ENCODE measurements around the gene GGT6. TPM values are rescaled to one million over a fixed set of nuclear protein-coding genes. Genes with fewer than 3 reads are reported as not detected.

Gene GGT6
- total and polyA plus RNA-seq, 5 donors from 2014 or later = not detected

DNA sequence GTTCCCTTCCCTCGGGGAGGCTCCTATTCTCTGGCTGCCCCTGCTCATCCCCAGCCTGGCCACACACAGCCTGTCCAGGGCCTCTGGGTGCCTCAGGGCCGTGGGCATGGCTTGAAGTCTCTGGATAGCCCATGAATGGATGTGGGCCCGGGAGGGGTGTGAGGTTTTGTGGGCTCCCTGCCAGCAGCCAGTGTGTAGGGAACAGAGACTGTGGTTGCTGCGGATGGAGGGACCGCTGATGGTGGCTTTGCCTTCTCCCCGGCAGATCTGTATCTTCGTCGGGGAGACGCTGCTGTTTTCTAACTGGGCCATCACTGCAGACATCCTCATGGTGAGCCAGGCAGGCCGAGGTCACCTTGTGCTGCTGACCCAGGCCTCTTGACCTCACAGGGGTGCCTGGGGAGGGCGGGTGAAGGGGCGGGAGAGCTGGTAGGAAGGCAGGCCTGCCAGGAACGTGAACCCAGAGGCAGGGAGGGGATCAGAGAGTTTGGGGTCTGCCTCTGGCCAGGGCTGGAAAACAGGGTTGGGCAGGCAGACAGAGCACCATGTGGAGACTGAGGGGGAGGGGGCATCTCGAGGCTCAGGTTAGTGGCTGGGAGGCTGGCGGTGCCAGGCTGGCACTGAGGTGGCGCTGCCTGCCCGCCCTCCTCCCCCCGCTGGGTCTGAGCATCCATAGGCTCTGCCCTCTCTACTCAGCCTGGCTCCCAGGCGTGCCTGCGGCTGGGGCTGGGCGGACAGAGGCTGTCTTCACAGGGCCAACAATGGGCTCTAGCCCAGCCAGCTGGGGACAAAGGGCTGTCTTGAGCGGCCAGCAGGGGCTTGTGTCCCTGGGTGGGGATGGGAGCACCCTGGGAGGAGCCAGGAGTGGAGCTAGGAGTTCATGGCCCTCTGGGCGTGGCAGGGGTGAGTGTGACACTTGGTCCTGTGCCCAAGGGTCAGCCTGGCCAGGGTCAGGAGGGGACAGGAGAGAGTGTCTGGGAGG, 26.6 kb downstream of the GGT6 start:
- no peak overlapping the region for H3K27ac Mint-ChIP-seq
- no peaks in the 10 kb centered on the region for H3K9me3 Mint-ChIP-seq
- H3K4me1 Mint-ChIP-seq = peaks cover 0 to 5% (median 0%) of the 10 kb centered on the region in 4 donors
- no peaks in the 10 kb centered on the region for H3K9me3 ChIP-seq (ENCODE audit: control insufficient read depth in 2 of 2, low read length in 2 of 2)
- H3K36me3 Mint-ChIP-seq = no peaks in the 10 kb centered on the region
- DNase-seq = peak in 1 of 3 donors; percentile 12
- H3K4me3 Mint-ChIP-seq = no peak overlapping the region
- H3K4me3 ChIP-seq (ENCODE audit: low read depth, low read length) = no peak overlapping the region
- peaks cover 1% of the 10 kb centered on the region for H3K36me3 ChIP-seq (ENCODE audit: control insufficient read depth, insufficient read depth, low read length)
- no peaks in the 10 kb centered on the region for H3K27me3 Mint-ChIP-seq
- H3K27me3 ChIP-seq (ENCODE audit: control insufficient read depth, insufficient read depth, low read length) = no peaks in the 10 kb centered on the region
- ATAC-seq (ENCODE audit: low read depth in 2 of 2) = no peak
- H3K27ac ChIP-seq (ENCODE audit: insufficient read depth, low read length, poor library complexity, severe bottlenecking) = no peak overlapping the region
- H3K4me1 ChIP-seq (ENCODE audit: control insufficient read depth, insufficient read depth, low read length, poor library complexity, severe bottlenecking) = no peaks in the 10 kb centered on the region

DNA sequence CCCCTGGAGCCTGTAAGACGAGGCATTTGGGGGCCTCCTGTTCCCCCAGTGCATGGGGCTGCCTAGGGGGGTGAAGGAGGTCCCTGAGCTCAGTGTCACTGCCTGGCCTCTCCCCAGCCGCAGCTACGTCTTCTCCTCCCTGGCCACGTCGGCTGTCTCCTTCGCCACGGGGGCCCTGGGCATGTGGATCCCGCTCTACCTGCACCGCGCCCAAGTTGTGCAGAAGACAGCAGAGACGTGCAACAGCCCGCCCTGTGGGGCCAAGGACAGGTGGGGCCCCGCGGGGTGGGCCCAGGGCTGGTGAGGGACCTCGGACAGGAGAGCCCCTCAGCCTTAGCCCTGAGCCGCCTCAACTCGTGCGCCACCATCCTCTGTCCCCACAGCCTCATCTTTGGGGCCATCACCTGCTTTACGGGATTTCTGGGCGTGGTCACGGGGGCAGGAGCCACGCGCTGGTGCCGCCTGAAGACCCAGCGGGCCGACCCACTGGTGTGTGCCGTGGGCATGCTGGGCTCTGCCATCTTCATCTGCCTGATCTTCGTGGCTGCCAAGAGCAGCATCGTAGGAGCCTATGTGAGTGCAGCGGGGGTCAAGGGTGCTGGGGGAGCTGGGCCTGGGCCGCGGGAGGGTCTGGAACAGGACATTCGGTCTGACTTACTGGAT, 27.4 kb downstream of the GGT6 start:
- Histone ChIP-seq H3K36me3 (ENCODE audit: control insufficient read depth, insufficient read depth, low read length) (no peaks in the 10 kb centered on the region), H3K4me1 (ENCODE audit: control insufficient read depth, insufficient read depth, low read length, poor library complexity, severe bottlenecking) (no peaks in the 10 kb centered on the region), H3K9me3 (ENCODE audit: control insufficient read depth in 2 of 2, low read length in 2 of 2) (no peaks in the 10 kb centered on the region), H3K27me3 (ENCODE audit: control insufficient read depth, insufficient read depth, low read length) (no peaks in the 10 kb centered on the region), H3K4me3 (ENCODE audit: low read depth, low read length) (no peak overlapping the region), H3K27ac (ENCODE audit: insufficient read depth, low read length, poor library complexity, severe bottlenecking) (no peak overlapping the region)
- Mint-ChIP-seq H3K27ac (no peak overlapping the region), H3K27me3 (no peaks in the 10 kb centered on the region), H3K4me3 (no peak overlapping the region), H3K36me3 (no peaks in the 10 kb centered on the region), H3K9me3 (no peaks in the 10 kb centered on the region), H3K4me1 (peaks cover 0 to 5% (median 0%) of the 10 kb centered on the region in 4 donors)
- ATAC-seq (ENCODE audit: low read depth in 2 of 2) (no peak), DNase-seq (no peak)

DNA sequence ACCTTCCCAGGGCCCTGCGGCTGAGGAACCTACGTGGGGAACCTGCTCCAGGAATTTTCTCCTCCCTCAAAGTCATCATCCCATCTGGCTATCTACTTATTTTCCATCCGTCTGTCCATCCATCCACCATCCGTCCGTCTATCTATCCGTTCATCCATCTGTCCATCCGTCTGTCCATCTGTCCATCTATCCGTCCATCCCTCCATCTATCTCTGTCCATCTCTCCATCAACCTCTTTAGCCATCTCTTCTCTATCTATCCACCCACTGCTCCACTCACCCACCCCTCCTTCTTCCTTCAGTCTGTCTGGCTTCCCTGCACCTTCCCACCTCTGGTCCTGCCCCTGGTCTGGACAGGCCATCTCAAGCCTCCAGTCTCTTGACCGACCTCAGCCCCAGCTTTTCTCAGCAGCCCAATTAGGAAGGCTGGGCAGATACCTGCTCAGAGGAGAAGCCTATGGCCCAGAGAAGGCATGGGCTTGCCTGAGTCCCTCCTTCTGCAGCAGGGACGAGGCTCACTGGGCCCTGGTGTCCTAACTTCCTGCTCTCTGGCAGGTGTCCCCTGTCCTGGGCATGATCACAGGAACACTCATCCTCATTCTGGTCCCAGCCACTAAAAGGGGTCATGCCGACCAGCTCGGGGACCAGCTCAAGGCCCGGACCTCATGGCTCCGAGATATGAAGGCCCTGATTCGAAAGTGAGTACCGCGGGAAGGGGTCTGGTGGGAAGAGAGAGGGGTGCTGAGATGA, 28.2 kb downstream of the GGT6 start:
- DNase-seq (no peak), ATAC-seq (ENCODE audit: low read depth in 2 of 2) (no peak)
- Mint-ChIP-seq H3K27me3 (peaks cover 4% of the 10 kb centered on the region), H3K4me3 (no peak overlapping the region), H3K4me1 (peaks cover 0 to 5% (median 0%) of the 10 kb centered on the region in 4 donors), H3K36me3 (no peaks in the 10 kb centered on the region), H3K27ac (peak overlapping the region in 1 of 3 donors; percentile 15), H3K9me3 (no peaks in the 10 kb centered on the region)
- no peak overlapping the region for H3K27ac ChIP-seq (ENCODE audit: insufficient read depth, low read length, poor library complexity, severe bottlenecking)
- H3K4me1 ChIP-seq (ENCODE audit: control insufficient read depth, insufficient read depth, low read length, poor library complexity, severe bottlenecking) = no peaks in the 10 kb centered on the region
- no peak overlapping the region for H3K4me3 ChIP-seq (ENCODE audit: low read depth, low read length)
- no peaks in the 10 kb centered on the region for H3K9me3 ChIP-seq (ENCODE audit: control insufficient read depth in 2 of 2, low read length in 2 of 2)
- H3K36me3 ChIP-seq (ENCODE audit: control insufficient read depth, insufficient read depth, low read length) = no peaks in the 10 kb centered on the region
- H3K27me3 ChIP-seq (ENCODE audit: control insufficient read depth, insufficient read depth, low read length) = no peaks in the 10 kb centered on the region

DNA sequence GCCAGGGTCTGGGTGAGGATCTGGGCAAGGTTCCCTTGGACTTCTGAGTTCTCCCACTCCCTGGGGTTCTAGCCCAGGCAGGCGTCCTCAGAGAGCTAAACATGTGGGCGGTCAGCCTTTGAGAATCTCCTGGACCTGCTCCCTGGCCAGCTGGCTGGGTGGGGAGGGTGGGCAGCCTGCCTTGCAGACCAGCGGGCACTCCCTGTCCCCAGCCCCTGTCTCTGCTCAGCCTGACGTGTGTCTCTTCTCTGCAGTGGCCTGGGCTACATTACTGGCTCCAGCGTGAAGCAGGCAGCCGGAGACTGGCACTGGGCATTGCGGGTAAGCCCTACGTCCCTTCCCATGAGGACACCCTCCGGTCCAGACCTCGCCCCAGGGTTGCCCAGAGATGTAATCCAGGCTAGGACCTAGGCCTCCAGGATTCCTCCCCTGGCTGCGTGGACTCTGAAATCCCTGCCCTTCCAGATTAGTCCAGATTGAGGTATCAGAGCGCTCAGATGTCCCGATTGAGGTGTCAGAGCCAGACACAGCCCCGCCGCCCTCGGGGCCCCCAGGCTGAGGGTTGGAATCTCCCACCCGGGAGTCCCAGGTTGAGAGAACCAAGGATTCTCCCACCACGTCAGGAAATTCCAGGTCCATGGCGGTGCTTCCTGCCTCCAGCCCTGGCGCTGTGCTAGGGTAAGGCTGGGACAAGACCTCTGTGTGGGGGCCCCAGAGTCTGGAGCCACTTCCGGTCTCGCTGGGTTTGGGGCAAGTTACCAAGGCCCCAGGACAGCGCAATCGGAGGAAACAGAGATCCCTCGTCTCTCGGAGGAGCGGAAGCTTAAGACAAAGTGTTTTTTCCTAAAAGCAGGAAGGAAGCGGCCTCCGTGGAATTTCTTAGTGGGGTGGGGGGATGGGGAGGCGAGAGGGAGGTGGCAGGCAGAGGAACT, 29.3 kb downstream of the GGT6 start:
- H3K9me3 ChIP-seq (ENCODE audit: control insufficient read depth in 2 of 2, low read length in 2 of 2) = no peaks in the 10 kb centered on the region
- Mint-ChIP-seq H3K27ac (no peak overlapping the region), H3K4me1 (peaks cover 0 to 3% (median 0%) of the 10 kb centered on the region in 4 donors), H3K27me3 (peaks cover 4% of the 10 kb centered on the region), H3K4me3 (no peak overlapping the region), H3K9me3 (no peaks in the 10 kb centered on the region), H3K36me3 (no peaks in the 10 kb centered on the region)
- H3K27ac ChIP-seq (ENCODE audit: insufficient read depth, low read length, poor library complexity, severe bottlenecking) = no peak overlapping the region
- ATAC-seq (ENCODE audit: low read depth in 2 of 2) = no peak
- H3K27me3 ChIP-seq (ENCODE audit: control insufficient read depth, insufficient read depth, low read length) = no peaks in the 10 kb centered on the region
- no peak overlapping the region for H3K4me3 ChIP-seq (ENCODE audit: low read depth, low read length)
- no peak for DNase-seq
- no peaks in the 10 kb centered on the region for H3K4me1 ChIP-seq (ENCODE audit: control insufficient read depth, insufficient read depth, low read length, poor library complexity, severe bottlenecking)
- H3K36me3 ChIP-seq (ENCODE audit: control insufficient read depth, insufficient read depth, low read length) = no peaks in the 10 kb centered on the region

DNA sequence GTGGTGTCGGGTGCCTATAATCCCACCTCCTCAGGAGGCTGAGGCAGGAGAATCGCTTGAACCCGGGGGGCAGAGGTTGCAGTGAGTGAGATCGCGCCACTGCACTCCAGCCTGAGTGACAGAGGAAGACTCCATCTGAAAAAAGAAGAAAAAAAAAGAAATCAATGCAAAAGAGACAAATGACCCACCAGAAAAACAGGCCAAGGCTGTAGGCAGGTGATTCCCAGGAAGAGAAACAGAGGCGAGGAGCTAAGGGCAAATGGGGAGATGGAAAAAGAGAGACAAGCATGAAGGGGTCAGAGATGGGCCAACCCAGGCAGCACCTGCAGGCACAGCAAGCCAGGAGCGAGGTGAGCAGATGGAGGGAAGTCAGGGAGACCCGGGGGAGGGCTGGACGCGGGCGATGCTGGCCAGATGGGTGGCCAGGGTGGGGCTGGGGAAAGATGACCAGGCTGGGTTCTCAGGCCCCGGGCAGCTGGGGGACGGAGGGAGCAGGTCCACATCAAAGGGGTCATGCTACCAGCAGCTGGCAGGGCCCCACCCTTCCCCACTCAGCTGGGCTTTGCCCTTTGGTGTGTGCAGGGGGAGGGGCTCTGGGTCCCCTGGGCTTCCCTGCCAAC, 30.7 kb downstream of the GGT6 start:
- H3K9me3 Mint-ChIP-seq = no peaks in the 10 kb centered on the region
- no peak for DNase-seq
- H3K4me3 Mint-ChIP-seq = no peak overlapping the region
- H3K27ac ChIP-seq (ENCODE audit: insufficient read depth, low read length, poor library complexity, severe bottlenecking) = no peak overlapping the region
- peaks cover 4% of the 10 kb centered on the region for H3K27me3 Mint-ChIP-seq
- no peak overlapping the region for H3K4me3 ChIP-seq (ENCODE audit: low read depth, low read length)
- no peaks in the 10 kb centered on the region for H3K36me3 ChIP-seq (ENCODE audit: control insufficient read depth, insufficient read depth, low read length)
- no peaks in the 10 kb centered on the region for H3K9me3 ChIP-seq (ENCODE audit: control insufficient read depth in 2 of 2, low read length in 2 of 2)
- no peak for ATAC-seq (ENCODE audit: low read depth in 2 of 2)
- H3K4me1 Mint-ChIP-seq = no peaks in the 10 kb centered on the region
- no peaks in the 10 kb centered on the region for H3K27me3 ChIP-seq (ENCODE audit: control insufficient read depth, insufficient read depth, low read length)
- no peaks in the 10 kb centered on the region for H3K4me1 ChIP-seq (ENCODE audit: control insufficient read depth, insufficient read depth, low read length, poor library complexity, severe bottlenecking)
- H3K36me3 Mint-ChIP-seq = no peaks in the 10 kb centered on the region
- H3K27ac Mint-ChIP-seq = no peak overlapping the region

DNA sequence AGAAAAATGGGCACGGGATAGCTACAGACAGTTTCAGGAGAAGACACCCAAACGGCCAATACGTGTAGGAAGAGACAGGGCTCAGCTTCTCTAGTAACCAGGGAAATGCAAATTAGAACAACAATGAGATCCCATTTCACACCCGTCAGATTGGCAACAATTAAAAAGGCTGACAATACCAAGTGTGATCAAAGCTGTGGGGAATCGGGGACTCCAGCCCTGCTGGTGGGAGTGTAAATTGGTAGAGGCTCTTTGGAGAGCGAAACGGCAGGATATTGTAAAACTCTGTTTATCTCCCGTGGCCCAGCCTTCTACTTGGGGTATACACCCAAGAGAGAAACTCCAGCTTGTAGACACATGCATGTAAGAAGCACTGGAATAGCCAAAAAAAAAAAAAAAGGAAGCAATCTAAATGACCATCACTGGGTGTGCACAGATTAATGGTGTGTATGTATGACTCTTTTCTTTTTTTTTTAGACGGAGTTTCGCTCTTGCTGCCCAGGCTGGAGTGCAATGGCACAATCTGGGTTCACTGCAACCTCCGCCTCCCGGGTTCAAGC, 32.7 kb downstream of the GGT6 start:
- H3K9me3 Mint-ChIP-seq = peaks cover 0 to 1% (median 0%) of the 10 kb centered on the region in 7 donors
- no peak overlapping the region for H3K4me3 Mint-ChIP-seq
- no peak overlapping the region for H3K27ac Mint-ChIP-seq
- H3K4me1 Mint-ChIP-seq = no peaks in the 10 kb centered on the region
- no peaks in the 10 kb centered on the region for H3K36me3 Mint-ChIP-seq
- ATAC-seq (ENCODE audit: low read depth in 2 of 2) (no peak), DNase-seq (no peak)
- Histone ChIP-seq H3K27ac (ENCODE audit: insufficient read depth, low read length, poor library complexity, severe bottlenecking) (no peak overlapping the region), H3K27me3 (ENCODE audit: control insufficient read depth, insufficient read depth, low read length) (no peaks in the 10 kb centered on the region), H3K9me3 (ENCODE audit: control insufficient read depth in 2 of 2, low read length in 2 of 2) (no peaks in the 10 kb centered on the region), H3K4me1 (ENCODE audit: control insufficient read depth, insufficient read depth, low read length, poor library complexity, severe bottlenecking) (no peaks in the 10 kb centered on the region), H3K4me3 (ENCODE audit: low read depth, low read length) (no peak overlapping the region), H3K36me3 (ENCODE audit: control insufficient read depth, insufficient read depth, low read length) (no peaks in the 10 kb centered on the region)
- peaks cover 4% of the 10 kb centered on the region for H3K27me3 Mint-ChIP-seq
